WTC11 (cell line): ENCODE results near the gene SLC37A1.

Source experiments
- AFF4 ChIP-seq: sonication (generic); formaldehyde crosslinking; IDR thresholded peaks from 2 replicates; pipeline ENCODE4 v1.8.1; 2023; ENCODE audit warnings: mild to moderate bottlenecking, missing genetic modification reagents, borderline replicate concordance
- CREM ChIP-seq: sonication (generic); formaldehyde crosslinking; IDR thresholded peaks from 2 replicates; pipeline ENCODE4 v1.8.1; 2022; ENCODE audit warnings: mild to moderate bottlenecking, missing genetic modification reagents, moderate library complexity
- CTCF ChIP-seq: fragments of 200-600 bp; IDR thresholded peaks from 2 replicates; pipeline ENCODE4 v1.8.0; 2022; ENCODE audit warnings: antibody characterized with exemption
- FOXP4 ChIP-seq: sonication (generic); formaldehyde crosslinking; IDR thresholded peaks from 2 replicates; pipeline ENCODE4 v1.8.0; 2022; ENCODE audit warnings: mild to moderate bottlenecking, missing genetic modification reagents
- MAX ChIP-seq: sonication (generic); formaldehyde crosslinking; IDR thresholded peaks from 2 replicates; pipeline ENCODE4 v1.8.0; 2022; ENCODE audit warnings: mild to moderate bottlenecking, missing genetic modification reagents
- NR2C2 ChIP-seq: sonication (generic); formaldehyde crosslinking; IDR thresholded peaks from 2 replicates; pipeline ENCODE4 v1.8.0; 2022; ENCODE audit warnings: mild to moderate bottlenecking, missing genetic modification reagents
- TEAD1 ChIP-seq: sonication (generic); formaldehyde crosslinking; IDR thresholded peaks from 2 replicates; pipeline ENCODE4 v1.8.0; 2022; ENCODE audit warnings: mild to moderate bottlenecking, missing genetic modification reagents
- USF1 ChIP-seq: sonication (generic); formaldehyde crosslinking; IDR thresholded peaks from 2 replicates; pipeline ENCODE4 v1.8.0; 2022; ENCODE audit warnings: mild to moderate bottlenecking, missing genetic modification reagents
- ZNF416 ChIP-seq: fragments of 250-450 bp; sonication (Bioruptor Pico); IDR thresholded peaks from 2 replicates; pipeline ENCODE4 v1.9.0; 2021; ENCODE audit warnings: mild to moderate bottlenecking, inconsistent platforms

DNA sequence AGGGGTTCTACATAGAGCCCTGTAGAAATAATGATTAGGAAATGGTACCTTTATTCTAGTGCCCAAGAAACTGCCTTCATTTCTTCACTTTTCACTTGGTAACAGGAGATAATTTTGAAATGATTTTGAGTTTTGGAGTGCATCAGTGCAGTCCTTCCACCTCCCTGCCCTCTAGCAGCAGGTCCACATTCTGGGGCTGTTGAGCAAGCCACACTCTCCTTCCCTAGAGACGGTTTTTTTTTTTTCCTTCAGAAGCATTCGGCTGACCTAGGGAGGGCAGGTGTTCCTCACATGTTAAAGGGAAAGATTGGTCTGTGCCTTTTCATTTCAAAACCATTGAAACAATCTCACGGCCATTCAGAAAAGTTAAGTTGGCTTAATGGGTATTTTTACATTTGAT, 39.8 kb downstream of the SLC37A1 start:
- no peak for TF ChIP-seq CTCF
- TF ChIP-seq FOXP4 (CRISPR knock-in tag) = no peak
- no peak for TF ChIP-seq AFF4 (CRISPR knock-in tag)
- no peak for TF ChIP-seq ZNF416 (CRISPR knock-in tag)
- TF ChIP-seq CREM (CRISPR knock-in tag) = no peak
- no peak for TF ChIP-seq TEAD1 (CRISPR knock-in tag)
- no peak for TF ChIP-seq USF1 (CRISPR knock-in tag)
- TF ChIP-seq MAX (CRISPR knock-in tag) = no peak
- TF ChIP-seq NR2C2 (CRISPR knock-in tag) = no peak
